Endothelial cell of umbilical vein (primary cell): ENCODE results near the gene APH1A.

Experiments
- CTCF ChIP-seq, 2 donors: IDR thresholded peaks; 1 replicate in 1 of 2; 2 replicates in 1 of 2; pipeline ENCODE4 v1.5.1; 2011; ENCODE audit warnings: low read length in 2 of 2, mild to moderate bottlenecking in 2 of 2, moderate library complexity in 2 of 2, control low read depth in 1 of 2, inconsistent platforms in 1 of 2, low read depth in 1 of 2; ENCODE audit not compliant: insufficient read depth in 1 of 2; ENCODE audit errors: extremely low read depth in 1 of 2
- EZH2 ChIP-seq: IDR thresholded peaks from 2 replicates; pipeline ENCODE4 v1.6.1; 2012; ENCODE audit warnings: borderline replicate concordance, low read depth, mild to moderate bottlenecking, moderate library complexity, low read length, inconsistent platforms; ENCODE audit not compliant: severe bottlenecking
- POLR2A ChIP-seq: IDR thresholded peaks from 2 replicates; pipeline ENCODE4 v1.6.1; 2012; ENCODE audit warnings: low read depth, mild to moderate bottlenecking, control low read depth, low read length

GRCh38 chr1:150236614-150237100 is 32.2 kb downstream of the APH1A start:
- no peak for TF ChIP-seq POLR2A
- TF ChIP-seq CTCF (IDR thresholded peaks at IDR 0.05; ENCODE audit: extremely low read depth in 1 of 2, insufficient read depth in 1 of 2, low read depth in 1 of 2, low read length in 2 of 2), result no peak
- TF ChIP-seq EZH2, result no peak
